ENCODE results near the gene SUB1. TPM values are rescaled to one million over a fixed set of nuclear protein-coding genes. Genes with fewer than 3 reads are reported as not detected.
"Not testable (repeated sequence)": the region's sequence is repeated elsewhere in the genome, so short reads cannot be mapped to it uniquely, and the experiment has no call there.

SUB1 gene
- 257 TPM for polyA plus RNA-seq (ENCODE audit: insufficient read length)

DNA sequence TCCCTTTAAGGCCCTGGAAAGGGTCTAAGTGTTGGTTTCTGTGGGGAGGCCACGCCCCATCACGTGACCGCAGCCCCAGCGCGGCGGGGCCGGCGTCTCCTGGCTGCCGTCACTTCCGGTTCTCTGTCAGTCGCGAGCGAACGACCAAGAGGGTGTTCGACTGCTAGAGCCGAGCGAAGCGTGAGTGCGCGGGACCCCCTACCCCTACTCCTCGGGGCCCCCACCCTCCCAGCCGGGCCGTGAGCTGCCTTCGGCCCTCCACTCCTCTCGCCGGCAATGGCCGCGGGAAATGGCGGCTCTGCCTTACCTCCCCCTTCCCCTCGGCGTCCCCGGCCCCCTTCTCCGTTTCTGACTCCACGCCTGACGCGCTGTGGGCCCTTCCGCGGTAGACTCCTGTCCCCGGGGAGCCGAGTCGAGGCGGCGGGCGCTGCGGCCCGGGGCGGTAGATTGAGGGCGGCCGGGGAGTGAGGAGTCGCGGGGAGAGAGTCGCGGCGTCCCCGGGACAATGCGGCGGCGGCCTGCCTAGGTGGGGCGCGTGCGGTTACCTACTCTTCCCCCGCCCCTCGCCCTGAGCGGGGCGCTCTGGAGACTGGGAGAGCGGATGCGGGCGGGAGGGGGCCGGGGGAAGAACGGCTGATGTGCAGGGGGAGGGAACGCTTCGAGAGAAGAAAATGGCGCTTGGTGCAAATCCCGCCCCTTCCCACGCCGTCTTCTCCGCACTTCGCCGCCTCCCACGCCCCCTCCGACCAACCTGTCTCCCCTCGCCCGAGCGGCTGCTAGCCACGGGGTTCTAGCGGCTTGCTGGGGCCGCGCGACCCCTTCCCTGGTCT is at the start of gene SUB1:
Gene SUB1 (plus strand): TSS at position 112 of the 830 bp plus-strand sequence. CDS start 2,956 bp downstream, outside the sequence.
- DNase-seq (ENCODE audit: low read depth) = peak; percentile 77

DNA sequence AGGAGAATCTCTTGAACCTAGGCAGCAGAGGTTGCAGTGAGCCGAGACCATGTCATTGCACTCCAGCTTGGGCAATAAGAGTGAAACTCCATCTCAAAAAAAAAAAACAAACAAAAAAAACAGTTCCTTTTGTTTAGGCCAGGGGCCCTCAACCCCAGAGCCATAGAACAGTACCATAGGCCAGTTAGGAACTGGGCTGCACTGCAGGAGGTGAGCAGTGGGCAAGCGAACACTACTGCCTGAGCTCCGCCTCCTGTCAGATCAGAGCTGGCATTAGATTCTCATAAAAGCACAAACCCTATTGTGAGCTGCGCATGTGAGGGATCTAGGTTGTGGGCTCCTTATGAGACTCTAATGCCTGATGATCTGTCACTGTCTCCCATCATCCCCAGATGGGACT is 49.1 kb upstream of the SUB1 start:
- DNase-seq (ENCODE audit: low read depth) = no peak

DNA sequence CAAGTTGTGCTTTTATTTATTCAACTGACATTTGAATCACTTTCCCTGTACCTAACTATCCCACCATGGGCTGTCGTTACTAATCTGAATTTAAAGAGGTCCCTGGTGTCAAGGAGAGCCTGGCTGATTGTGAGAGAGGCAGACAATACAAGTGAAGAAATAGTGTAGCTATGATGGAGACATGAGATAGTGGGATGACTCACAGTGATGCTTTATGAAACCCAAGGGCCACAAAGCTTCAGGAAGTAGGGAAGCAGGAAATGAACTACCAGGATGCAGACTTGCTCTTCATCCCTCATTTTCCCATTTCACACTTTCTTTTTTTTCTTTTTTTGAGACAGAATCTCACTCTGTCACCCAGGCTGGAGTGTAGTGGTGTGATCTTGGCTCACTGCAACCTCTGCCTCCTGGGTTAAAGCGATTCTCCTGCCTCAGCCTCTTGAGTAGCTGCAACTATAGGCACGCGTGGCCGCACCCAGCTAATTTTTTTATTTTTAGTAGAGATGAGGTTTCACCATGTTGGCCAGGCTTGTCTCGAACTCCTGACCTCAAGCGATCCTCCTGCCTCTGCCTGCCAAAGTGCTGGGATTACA is 47.8 kb upstream of the SUB1 start:
- DNase-seq (ENCODE audit: low read depth) = not testable (repeated sequence)

DNA sequence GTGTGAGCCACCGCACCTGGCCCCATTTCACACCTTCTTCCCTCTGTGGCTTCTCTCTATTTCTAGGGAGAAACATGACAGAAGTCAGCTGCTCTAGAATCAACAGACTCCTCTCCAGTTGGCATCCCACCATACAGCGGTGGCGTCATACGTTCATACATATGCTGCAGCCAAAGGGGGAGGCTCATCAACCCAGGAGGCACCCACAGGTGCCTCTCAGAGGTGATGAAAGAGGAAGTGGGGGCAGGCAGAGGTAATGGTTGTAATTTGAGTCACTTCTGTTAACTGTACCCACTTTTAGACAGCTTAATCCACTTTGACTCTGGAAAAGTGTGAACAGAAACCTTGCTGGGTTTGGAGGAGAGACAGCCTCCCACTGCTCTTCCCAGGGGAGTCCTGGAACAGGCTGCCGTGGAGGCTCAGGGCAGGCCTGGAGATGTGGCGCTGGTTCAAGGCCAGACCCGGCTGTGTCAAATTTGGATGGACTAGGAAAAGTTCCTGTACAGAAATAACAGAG is 47.3 kb upstream of the SUB1 start:
- DNase-seq (ENCODE audit: low read depth) = no peak

DNA sequence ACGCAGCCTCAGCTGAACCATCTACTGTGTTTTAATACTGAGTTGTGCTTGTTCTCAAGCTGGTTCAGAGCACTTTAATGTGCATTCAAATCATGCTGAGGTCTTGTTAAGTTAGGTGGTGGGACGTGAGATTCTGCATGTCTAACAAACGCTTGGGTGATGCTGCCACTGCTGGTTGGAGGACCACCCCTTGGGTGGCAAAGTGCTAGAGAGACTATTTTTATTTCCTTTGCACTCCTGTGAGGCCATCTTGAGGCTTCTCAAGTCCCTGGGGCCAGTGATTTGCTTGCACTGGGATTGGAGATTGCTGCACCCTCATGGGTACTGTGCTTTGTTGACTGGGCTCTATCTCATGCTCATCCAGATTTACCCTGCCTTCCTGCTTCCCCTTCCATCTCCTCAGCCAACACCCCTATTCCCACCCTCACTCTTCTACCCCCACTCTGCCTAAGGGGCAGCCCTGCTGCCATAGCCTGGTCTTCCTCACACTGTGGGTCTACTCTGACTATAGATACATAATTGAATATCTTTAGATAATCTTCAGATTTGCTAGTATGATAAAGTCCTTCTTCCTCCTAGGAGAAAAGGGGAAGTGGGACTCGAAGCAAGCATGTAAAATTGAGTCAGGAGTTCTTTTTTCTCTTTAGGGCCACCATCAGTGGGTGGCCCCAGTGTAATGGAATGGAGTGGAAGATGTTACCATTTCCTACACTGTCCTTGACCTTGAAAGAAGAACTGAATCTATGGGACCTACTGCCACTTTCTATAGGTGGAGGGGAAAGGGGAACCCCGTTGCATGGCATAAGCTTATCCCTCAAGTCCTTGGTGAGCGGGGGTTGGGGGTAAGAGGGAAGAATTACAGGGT is 45.1 kb upstream of the SUB1 start:
- no peak for DNase-seq (ENCODE audit: low read depth)

DNA sequence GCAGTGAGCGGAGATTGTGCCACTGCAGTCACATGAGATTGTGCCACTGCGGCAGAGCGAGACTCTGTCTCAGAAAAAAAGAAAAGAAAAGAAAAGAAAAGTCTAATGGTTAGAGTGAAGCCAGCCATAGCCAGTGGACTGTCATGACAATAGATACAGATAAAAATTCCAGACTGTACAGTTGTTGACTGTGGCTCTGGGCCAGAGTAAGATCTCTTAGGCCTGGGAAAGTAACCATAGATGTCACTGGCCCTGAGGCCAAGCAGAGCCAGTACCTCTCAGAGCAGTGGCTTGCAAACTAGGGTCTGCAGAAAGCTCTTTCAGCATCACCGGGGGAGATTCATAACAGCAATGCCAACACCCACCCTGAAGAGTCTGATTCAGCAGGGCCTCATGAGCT is 44.1 kb upstream of the SUB1 start:
- DNase-seq (ENCODE audit: low read depth) = no peak

DNA sequence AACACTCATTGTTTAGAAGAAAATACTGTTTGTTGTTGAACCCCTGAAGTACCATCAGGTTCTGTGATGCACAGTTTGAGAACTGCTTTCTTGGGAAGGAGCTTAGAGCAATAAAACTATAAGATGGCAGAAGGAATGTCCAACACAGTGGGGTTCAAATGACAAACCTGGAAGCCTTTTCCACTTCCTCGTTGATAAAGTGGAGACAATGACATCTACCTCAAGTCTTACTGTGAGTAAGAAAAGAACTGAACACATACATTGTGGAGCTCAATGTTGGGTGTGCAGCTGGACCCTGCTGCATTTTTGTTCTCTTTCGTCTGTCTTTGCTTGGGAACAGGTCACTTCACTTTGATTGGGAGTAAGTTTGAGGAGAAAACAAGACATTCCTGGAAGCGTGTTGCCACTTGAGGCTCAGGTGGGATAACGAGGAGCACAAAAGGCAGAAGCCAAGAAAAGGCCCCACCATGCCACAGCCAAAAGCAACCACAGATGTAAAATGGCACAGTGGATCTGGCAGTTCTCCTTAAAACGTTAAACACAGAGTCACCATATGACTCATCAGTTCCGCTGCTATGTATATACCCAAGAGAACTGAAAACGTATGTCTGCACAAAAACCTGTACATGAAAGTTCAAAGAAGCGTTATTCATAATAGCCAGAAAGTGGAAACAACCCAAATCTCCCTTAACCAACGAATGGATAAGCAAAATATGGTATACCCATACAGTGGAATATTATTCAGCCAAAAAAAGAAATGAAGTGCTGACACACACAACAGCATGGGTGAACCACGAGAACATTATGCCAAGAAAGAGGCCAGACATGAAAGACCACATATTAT is 42.9 kb upstream of the SUB1 start:
- no peak for DNase-seq (ENCODE audit: low read depth)

DNA sequence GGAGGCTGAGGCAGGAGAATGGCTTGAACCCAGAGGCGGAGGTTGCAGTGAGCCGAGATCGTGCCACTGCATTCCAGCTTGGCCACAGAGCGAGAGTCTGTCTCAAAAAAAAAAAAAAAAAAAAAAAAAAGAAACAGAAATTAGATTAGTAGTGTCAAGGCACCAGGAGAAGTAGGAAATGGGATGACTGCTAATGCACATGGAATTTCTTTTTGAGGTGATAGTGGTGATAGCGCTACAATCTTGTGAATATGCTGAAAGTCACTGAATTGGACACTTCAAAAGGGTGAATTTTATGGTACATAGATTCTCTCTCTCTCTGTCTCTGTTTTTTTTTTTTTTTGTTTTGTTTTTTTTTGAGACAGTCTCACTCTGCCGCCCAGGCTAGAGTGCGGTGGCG is 42.1 kb upstream of the SUB1 start:
- no peak for DNase-seq (ENCODE audit: low read depth)

DNA sequence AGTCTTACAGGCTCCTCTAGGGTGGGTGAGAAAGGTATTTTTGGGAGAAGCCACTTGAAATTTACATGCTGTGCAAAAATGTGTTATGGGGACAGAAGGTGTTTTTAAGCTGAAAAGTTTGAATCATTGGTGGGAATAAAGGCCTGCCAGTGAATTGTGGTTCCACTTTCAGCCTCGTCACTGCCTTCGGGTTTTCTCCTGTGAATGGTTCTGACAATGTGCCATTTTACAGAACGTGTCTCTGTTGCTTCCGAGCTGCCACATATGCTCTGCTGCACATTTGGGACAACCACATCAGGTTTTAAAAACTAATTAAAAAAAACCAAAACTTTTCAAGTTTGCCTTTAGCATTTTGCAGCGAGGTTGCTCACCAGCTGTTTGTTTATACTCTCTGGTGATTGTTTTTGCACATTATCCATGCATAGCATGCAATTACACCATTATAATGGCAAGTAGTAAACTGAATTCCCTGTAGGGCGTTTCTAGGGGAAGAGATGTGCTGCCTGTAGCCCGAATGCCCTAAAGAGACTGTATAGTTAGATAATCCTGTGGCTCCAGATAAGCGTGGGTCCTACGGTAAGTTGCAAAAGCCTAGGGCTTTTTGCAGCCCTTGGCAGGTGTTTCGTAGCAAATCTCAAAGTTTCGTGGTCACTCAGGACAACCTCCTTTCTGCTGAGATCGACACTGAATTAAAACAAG is 40.1 kb upstream of the SUB1 start:
- no peak for DNase-seq (ENCODE audit: low read depth)

DNA sequence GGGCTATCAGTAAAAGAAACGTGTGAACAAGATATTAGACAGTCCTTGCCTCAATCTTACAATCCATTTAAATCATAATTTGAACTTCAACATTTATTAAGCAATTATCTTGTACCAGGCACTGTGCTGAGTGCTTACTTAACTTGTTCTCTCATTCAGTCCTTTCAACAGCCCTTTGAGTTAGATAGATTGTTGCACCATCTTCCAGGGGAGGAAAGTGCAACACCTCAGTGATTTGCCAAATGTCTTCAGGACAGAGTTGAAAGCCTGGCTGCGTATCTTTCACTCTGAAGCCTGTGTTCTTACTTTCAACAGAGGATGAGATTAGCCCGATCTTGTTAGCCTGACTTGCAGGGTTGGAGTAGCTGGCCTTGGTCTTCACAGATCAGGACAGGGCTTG is 34.2 kb upstream of the SUB1 start:
- no peak for DNase-seq (ENCODE audit: low read depth)

DNA sequence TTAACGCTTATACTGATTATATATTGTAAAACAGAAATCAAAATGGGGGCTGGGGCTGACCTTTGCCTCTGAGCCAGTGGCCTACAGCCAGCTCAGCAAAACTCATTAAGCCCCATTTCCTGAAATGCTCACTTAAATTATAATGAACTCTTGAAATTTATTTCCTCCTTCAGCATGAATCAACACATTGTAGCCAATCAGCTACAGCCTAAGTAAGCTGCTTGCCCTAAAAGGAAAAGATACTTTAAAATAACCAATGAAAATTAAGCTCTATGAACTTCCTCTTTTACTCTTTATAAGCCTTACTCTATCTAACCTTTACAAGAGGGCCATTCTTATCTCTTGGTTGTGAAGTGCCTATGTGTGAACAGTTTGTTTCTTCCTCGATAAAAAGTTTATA is 33.5 kb upstream of the SUB1 start:
- DNase-seq (ENCODE audit: low read depth) = no peak

DNA sequence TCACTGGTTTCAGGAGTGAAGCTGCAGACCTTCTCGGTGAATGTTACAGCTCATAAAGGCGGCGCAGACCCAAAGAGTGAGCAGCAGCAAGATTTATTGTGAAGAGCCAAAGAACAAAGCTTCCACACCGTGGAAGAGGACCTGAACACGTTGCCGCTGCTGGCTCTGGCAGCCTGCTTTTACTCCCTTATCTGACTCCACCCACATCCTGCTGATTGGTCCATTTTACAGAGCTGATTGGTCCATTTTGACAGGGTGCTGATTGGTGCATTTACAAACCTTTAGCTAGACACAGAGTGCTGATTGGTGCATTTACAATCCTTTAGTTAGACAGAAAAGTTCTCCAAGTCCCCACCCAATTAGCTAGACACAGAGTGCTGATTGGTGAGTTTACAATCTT is 32.9 kb upstream of the SUB1 start:
- DNase-seq (ENCODE audit: low read depth) = not testable (repeated sequence)

DNA sequence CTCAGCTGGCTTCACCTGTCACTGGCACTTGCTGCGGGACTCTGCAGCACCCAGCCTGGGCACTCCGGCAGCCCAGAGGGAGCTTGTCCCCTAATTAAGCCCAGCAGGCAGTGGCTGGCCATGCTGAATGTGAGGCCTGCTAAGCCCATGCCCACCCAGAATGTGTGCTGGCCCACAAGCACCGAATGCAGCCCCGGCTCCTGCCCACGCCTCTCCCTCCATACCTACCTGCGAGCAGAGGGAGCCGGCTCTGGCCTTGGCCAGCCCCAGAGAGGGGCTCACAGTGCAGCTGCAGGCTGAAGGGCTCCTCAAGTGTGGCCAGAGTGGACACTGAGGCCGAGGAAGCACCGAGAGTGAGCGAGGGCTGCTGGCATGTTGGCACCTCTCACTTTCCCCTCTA is 32.4 kb upstream of the SUB1 start:
- no peak for DNase-seq (ENCODE audit: low read depth)

DNA sequence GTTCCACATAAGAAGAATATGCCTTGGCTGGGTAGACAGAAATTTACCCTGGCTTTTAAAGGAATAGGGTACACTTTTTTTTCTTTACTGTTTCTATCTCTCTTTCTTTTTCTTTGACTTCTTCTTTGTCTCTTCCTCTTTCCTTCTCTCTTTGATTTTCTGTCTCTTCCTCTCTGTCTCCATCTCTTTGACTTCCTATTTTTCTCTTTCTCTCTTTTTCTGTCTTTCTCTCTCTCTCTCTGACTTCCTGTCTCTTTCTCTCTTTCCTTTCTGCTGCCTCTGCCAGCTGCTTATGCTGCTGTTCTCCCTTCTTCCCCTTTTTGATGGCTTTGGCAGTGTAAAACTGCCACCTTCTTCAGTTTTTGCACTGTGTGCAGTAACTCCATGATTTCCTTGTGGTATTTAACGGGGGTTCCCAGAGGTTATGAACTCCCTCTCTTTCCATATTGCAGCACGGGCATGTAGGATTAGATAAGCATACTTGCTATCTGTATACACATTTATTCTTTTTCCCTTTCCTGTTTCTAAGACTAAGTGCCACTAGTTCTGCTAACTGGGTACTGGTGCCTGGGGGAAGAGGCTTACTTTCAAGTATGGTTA is 31.1 kb upstream of the SUB1 start:
- not testable (repeated sequence) for DNase-seq (ENCODE audit: low read depth)

DNA sequence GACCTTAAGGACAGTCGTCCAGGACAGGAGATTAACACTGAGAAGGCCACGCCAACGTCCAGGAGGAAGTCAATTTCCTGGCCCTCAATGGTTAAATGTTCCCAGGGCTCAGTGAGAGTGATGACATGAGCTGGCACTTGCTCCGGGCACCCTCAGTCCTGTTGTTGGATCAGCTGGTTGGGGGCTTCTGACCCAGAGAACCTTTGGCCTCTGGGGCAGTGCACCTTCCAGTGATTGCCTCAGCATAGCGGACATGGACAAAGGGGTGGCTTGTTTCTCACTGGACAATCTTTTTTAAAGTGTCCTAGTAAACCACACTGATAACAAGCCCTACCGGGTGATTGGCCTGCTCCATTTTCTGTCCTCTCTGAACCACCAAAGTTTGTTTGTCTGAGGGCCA is 28.8 kb upstream of the SUB1 start:
- DNase-seq (ENCODE audit: low read depth) = not testable (repeated sequence)

DNA sequence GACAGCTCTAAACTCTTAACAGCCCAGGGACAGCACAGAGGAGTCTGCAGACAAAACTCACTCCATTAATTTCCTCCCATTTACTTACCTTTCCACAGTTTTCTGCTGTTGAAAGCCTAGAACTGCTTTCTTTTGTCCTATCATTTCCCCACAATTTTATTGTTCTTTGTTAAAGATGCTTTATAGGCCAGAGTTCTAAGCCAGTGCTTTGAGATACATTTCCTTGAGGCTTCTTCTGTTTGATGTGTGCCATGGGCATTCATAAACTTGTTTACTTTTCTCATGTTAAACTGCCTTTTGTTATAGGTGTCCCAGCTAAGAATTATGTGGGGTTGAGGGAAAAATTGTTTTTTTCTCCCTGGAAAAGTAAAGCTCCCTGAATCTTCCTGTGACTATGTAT is 25.9 kb upstream of the SUB1 start:
- no peak for DNase-seq (ENCODE audit: low read depth)

DNA sequence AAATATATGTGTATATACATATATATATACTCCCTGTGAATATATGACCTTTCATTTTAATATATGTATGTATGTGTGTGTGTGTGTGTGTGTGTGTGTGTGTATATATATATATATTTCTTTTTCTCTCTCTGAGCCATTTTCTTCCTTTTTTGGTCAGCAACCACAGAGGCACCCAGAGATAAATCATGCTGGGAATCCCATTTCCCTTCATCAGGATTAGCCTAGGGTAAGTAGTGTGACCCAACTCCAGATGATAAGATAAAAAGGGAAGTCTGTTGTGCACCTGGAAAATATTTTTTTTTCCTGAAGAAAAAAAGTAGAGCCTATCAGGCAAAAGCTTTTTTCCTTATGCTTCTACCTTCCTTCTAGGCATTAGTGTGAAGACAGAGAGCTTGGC is 25.4 kb upstream of the SUB1 start:
- no peak for DNase-seq (ENCODE audit: low read depth)

DNA sequence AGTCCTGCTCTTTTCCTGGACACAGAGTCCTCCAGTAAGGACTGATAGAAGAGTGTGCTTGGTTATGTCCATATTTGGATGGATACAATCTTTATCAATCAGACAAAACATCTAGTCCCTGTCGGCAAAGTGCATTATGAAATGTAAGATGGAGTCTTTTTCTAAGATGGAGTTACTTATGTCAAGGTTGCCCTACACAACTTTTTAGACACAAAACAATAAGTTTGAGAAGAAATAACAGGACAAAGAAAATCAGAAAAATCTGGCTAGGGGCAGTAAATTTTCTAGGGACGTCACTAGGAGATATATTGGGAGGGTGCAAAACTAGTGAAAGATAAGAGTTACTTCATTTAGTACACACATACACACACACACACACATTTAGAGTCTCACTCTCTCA is 23.3 kb upstream of the SUB1 start:
- no peak for DNase-seq (ENCODE audit: low read depth)

DNA sequence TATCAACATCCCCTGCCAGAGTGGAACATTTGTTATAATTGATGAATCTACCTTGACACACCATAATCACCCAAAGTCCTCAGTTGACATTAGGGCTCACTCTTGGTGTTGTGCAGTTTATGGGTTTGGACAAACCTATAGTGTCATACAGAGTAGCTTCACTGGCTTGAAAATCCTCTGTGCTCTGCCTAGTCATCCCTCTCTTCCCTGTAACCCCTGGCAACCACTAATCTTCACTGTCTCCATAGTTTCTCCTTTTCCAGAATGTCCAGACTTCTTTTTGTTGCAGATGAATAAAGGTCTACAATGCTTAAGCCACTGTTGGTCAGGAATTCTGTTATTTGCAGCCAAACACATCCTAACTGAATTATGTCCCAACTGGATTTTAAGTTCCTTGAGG is 22.5 kb upstream of the SUB1 start:
- no peak for DNase-seq (ENCODE audit: low read depth)

DNA sequence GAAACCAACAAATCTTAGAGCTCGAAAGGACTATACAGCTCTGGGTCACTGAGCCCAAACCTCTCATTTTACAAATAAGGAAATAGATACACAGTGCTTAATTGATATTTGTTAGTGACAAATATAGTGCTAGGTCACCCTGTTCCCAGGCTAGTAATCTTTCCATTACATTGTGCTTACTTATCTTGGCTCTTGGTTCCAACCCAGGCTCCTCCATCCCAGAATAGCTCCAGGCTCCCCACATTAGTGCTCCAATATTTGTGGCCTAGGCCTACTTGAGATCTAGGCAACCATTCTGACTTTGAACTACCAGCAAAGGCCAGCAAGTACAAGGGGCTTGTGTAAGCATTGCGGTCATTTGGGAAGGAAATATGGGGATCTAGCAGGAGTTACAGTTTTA is 21.7 kb upstream of the SUB1 start:
- no peak for DNase-seq (ENCODE audit: low read depth)
